Ectodermal cell (in vitro differentiated cells): Measurements from ENCODE around the gene RCOR1.

Experiments
- H3K27ac ChIP-seq: 2 replicates; pipeline ENCODE4 v1.7.0; 2013; ENCODE audit warnings: mild to moderate bottlenecking, low read depth, low read length; ENCODE audit not compliant: insufficient read depth, poor library complexity, severe bottlenecking
- H3K27me3 ChIP-seq: 2 replicates; pipeline ENCODE4 v1.7.0; 2013; ENCODE audit warnings: mild to moderate bottlenecking, low read length; ENCODE audit not compliant: insufficient read depth, control insufficient read depth, poor library complexity, severe bottlenecking
- H3K36me3 ChIP-seq: one replicate; pipeline ENCODE4 v1.7.0; 2013; ENCODE audit warnings: low read length; ENCODE audit not compliant: control insufficient read depth, insufficient read depth
- H3K4me1 ChIP-seq: one replicate; pipeline ENCODE4 v1.7.0; 2013; ENCODE audit warnings: low read length; ENCODE audit not compliant: control insufficient read depth, insufficient read depth
- H3K4me3 ChIP-seq: 2 replicates; pipeline ENCODE4 v1.7.0; 2013; ENCODE audit warnings: low read depth, low read length, control low read depth; ENCODE audit not compliant: insufficient read depth
- H3K9me3 ChIP-seq: 2 replicates; pipeline ENCODE4 v1.7.0; 2013; ENCODE audit warnings: mild to moderate bottlenecking, low read length, moderate library complexity; ENCODE audit not compliant: control insufficient read depth
- WGBS, 2 experiments: methylation state at CpG; one replicate each; pipeline ENCODE4 v1.1.7; 2013; ENCODE audit warnings: missing lambda C conversion rate in 2 of 2; 5-methylcytosine and 5-hydroxymethylcytosine counted together

Gene RCOR1

DNA sequence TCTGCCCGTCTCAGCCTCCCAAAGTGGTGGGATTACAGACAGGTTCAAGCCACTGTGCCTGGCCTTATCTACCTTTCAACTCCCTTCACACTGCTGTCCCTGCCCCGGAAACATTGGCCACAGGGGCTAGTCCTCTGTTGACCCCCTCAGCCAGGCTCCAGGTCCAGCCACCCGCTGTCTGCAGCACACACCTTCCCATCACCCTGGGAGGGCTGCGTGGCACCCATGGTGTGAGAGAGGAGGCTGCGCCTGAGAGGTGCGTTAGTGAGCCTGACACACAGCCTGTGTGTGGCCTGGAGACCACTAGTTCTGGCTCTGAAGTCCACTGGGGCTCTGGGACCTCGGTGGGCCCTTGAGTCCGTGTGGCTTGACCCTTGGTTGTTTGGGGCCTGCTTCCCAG lies 156.4 kb downstream of the RCOR1 start:
- Histone ChIP-seq H3K27ac (no peak overlapping the region), H3K27me3 (no peaks in the 10 kb centered on the region), H3K9me3 (no peaks in the 10 kb centered on the region), H3K4me1 (peaks cover 11% of the 10 kb centered on the region), H3K4me3 (no peak overlapping the region), H3K36me3 (no peaks in the 10 kb centered on the region)
- WGBS, 2 experiments = 95 to 96% methylated on average over 8 of the region's 8 CpGs

DNA sequence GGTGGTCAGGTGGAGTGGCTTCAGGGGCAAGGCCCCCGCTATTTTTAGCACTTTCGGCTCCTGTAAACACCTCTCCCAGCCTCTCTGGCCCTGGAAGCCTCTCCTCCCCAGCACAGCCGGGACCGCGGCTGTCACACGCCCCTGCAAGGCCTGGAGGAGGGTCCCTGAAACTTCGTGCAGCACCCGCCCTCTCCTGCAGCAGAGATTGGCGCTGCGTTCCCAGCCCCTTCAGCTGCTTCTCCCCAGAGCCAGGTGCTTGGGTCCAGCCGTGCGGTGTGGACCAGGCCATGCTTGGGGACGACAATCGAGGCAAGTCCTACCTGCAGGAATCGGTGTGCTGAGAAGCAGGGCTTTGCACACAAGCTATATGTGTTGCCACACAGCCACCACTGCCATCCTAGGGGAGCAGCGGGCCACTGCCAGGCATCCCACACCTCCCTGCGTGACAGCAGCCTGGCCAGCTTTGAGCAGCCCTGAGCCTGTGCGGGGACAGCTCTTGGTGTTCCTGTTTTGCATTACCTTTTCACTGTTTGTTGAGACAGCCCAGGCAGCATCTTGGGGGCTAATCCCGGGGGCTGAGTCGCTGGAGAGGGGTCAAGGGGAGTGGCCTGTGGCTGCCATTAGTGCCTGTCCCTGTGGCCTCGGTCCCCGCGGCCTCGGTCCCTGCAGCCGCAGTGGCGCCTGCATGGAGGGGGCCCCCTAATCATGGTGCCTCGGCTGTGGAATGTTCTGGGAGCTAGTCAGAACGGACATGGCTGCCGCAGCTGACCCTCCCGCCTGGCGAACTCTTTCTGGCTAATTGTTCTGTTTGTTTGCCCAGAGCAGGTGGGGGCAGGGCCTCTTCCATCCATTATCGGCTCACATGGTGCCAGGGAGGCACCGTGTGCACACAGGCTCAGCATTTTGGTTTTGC lies 157.2 kb downstream of the RCOR1 start:
- Histone ChIP-seq H3K36me3 (no peaks in the 10 kb centered on the region), H3K27ac (no peak overlapping the region), H3K4me1 (peaks cover 11% of the 10 kb centered on the region), H3K27me3 (no peaks in the 10 kb centered on the region), H3K4me3 (no peak overlapping the region), H3K9me3 (no peaks in the 10 kb centered on the region)
- 81 to 83% methylated on average over 33 of the region's 33 CpGs for WGBS, 2 experiments

DNA sequence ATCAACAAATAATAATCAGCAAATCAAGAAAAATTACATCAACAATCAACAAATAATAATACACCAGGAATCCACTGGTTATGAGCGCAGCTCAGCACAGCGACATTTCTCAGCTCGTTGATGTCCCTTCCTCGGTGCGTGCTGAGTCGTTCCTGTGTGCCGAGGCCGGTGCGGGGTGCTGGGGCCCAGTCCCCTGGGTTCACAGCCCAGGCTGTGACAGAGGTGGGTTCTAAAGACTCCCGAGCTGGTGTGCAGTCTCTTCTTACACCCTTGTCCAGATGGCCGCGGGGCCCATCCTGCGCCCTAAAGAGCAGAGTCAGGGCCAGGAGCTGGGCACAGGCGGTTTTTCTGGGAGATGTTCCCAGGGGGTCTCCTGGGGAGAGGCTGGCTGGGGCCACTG lies 157.9 kb downstream of the RCOR1 start:
- no peaks in the 10 kb centered on the region for H3K9me3 ChIP-seq
- no peaks in the 10 kb centered on the region for H3K27me3 ChIP-seq
- no peak overlapping the region for H3K27ac ChIP-seq
- no peak overlapping the region for H3K4me3 ChIP-seq
- H3K4me1 ChIP-seq = peaks cover 11% of the 10 kb centered on the region
- H3K36me3 ChIP-seq = no peaks in the 10 kb centered on the region
- 96% methylated on average over 14 of the region's 14 CpGs for WGBS, 2 experiments

DNA sequence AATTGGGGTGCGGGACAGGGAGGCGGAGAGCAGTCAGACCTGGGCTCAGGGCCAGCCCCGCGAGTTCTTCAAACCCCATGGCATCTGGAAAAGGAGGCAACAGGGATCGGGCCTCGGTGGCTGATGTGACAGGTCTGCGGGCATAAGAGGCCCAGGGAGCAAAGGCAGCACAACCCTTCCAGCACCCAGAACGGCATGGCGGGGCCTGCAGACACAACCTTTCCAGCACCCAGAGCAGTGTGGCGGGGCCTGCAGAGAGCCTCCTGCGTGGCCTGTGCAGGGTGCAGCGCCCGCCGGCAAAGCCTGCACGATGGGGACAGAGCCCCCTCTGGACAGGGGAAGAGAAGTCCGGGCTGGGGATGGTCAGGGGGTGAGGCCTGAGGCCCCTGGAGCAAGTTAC lies 158.6 kb downstream of the RCOR1 start:
- Histone ChIP-seq H3K4me1 (peaks cover 11% of the 10 kb centered on the region), H3K27me3 (no peaks in the 10 kb centered on the region), H3K4me3 (no peak overlapping the region), H3K36me3 (no peaks in the 10 kb centered on the region), H3K9me3 (no peaks in the 10 kb centered on the region), H3K27ac (no peak overlapping the region)
- 94% methylated on average over 16 of the region's 16 CpGs for WGBS, 2 experiments

DNA sequence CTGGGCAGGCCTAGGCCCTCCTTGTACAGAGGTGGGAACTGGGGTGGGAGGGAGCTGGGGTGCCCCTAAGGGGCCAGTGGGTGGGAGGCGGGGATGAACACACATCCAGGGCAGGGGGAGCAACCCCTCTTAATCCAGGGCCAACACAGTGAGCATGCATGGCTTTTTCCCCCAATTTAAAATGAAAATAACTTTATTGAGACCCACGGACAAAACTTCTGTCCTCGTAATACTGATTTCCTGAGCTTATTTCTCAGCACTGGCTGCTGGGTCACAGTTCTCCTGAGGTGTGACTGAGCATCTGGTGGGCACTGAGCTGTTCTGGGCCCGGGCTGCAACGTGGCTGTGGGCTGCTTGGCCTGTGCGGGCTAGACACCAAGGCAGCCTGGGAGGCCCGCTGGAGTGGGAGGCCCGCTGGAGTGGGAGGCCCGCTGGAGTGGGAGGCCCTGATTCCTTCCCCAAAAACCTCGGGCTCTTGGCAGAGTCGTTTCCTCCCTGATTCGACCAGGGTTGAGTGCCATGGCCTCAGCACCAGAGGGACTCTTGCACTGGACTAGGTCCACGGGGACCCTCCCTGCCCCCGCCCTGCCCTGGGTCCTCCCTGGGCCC lies 159.9 kb downstream of the RCOR1 start:
- H3K4me1 ChIP-seq = peaks cover 11% of the 10 kb centered on the region
- no peak overlapping the region for H3K4me3 ChIP-seq
- H3K27ac ChIP-seq = no peak overlapping the region
- H3K36me3 ChIP-seq = no peaks in the 10 kb centered on the region
- WGBS, 2 experiments = 92% methylated on average over 14 of the region's 14 CpGs
- H3K9me3 ChIP-seq = no peaks in the 10 kb centered on the region
- no peaks in the 10 kb centered on the region for H3K27me3 ChIP-seq

DNA sequence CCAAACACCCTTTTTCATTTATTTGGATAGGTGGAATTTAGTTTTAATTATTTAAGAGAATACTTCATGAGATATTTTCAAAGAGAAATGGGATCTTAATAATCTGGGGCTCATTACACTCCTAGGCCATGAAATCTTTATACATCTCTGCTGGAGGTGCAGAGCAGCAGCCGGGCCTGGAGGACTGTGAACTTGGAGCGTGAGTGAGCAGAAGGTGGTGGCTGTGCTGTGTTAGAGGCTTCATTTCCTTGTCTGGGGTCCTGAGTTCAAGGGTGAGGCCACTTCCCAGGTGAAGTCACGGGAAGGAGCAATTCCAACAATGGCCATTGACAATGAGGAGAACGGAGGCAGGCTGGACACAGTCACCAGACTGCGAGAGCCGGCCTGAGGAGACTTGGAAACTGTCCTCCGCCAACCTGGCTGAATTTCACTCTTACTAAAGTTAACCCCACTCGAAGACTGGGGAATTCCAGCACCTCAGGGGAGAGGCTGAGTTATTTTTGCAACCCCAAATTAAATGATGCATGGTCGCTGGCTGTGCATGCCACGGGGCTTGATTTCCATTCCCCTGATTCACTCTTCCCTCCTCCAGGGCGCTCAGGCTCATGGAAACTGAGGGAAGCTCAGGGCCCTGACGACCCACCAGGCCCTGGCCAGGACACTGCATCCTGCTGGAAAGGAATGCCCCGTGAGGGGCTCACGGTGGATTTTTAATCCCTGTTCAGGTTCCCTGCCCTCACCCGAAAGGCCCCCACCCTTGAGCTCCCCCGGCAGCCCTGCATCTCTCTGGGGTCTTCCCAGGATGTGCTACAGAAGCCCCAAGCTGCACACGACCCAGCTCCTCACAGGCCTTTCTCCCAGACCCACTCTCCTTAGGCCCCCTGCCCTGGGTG lies 162.2 kb downstream of the RCOR1 start:
- H3K27me3 ChIP-seq = no peaks in the 10 kb centered on the region
- WGBS, 2 experiments = 88% methylated on average over 17 of the region's 17 CpGs
- H3K9me3 ChIP-seq = no peaks in the 10 kb centered on the region

DNA sequence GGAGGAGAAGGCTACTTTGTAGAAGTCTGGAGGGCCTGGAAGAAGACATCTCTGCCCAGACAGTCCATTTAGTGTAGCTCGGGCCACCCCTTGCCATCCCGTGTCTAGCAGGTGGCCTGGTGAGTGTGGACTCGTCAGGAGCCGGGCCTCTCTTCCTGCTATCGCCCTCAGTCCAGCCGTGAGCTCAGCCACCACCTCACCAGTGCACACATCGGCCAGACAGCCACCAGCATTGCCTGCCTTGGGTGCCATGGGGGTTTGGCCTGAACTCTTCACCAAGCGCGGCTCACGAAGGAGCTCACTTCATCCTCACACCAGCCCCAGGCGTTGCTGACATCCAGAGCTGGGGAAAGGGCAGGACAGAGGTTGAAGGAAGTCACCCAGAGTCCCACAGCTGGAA lies 165.2 kb downstream of the RCOR1 start:
- Histone ChIP-seq H3K4me1 (peaks cover 6% of the 10 kb centered on the region), H3K4me3 (no peak overlapping the region), H3K27ac (no peak overlapping the region), H3K9me3 (no peaks in the 10 kb centered on the region), H3K27me3 (no peaks in the 10 kb centered on the region), H3K36me3 (no peaks in the 10 kb centered on the region)
- 94 to 95% methylated on average over 11 of the region's 11 CpGs for WGBS, 2 experiments

More for the DNA sequence above, 162.2 kb downstream of the RCOR1 start:
- Histone ChIP-seq H3K4me1 (peaks cover 4% of the 10 kb centered on the region), H3K27ac (no peak overlapping the region), H3K4me3 (no peak overlapping the region), H3K36me3 (no peaks in the 10 kb centered on the region)

DNA sequence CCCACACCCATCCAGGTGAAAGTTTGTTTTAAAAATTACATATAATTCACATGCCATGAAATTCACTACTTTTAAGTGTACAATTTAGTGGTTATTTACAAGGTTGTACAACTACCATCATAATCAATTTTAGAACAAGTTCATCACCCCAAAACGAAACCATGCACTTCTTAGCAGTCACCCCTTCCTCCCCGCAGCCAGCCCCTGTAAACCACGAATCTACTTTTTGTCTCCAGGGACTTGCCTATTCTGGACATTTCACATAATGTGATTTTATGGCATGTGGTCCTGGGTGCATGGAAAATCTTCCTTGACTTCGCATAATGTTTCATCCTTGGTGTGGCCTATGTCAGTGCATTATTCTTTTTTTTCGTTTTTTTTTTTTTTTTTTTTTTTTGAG lies 165.6 kb downstream of the RCOR1 start:
- Histone ChIP-seq H3K4me3 (no peak overlapping the region), H3K36me3 (no peaks in the 10 kb centered on the region), H3K9me3 (no peaks in the 10 kb centered on the region), H3K27me3 (no peaks in the 10 kb centered on the region), H3K4me1 (peaks cover 6% of the 10 kb centered on the region), H3K27ac (no peak overlapping the region)
- 93 to 98% methylated on average over 5 of the region's 5 CpGs for WGBS, 2 experiments

DNA sequence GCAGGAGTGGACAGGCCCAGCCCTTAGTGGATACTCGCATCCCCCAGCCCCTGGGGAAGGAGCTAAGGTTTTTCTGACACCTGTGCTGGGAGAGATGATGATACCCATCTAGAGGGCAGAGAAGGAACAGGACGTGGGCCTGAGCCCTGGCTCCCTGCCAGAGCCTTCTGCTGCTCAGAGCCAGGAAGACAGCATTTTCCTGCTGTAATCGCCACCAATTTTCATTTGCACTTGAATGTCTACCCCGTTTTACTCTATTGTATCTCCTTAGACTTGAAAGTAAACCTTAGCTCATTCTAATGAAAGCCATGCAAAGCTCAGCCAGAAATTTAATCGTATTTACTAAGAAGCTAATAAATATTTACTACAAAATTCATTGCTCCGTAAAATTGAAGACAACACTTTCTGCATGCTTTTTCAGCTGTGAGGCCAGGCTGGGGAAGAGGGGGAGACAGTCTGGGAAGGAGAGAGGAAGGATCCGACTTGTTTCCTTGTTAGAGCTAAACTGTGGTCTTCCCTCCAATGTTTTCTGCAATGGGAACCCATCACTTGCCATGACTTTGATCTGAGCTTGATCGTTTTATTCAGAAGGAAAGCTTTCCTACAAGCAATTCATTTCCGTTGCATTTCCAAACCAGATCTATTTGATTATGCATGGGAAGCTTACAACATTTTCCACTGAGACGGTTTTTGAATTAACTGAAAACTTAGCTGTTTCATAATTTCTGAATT lies 167.2 kb downstream of the RCOR1 start:
- 63 to 64% methylated on average over 10 of the region's 10 CpGs for WGBS, 2 experiments
- H3K9me3 ChIP-seq = no peaks in the 10 kb centered on the region
- H3K27me3 ChIP-seq = no peaks in the 10 kb centered on the region
- H3K36me3 ChIP-seq = no peaks in the 10 kb centered on the region
- H3K4me3 ChIP-seq = no peak overlapping the region
- H3K27ac ChIP-seq = no peak overlapping the region
- peaks cover 6% of the 10 kb centered on the region for H3K4me1 ChIP-seq
